Stomach (tissue), 4 donors: ENCODE measurements around the gene GAGE12G.
"Not testable (repeated sequence)": the region's sequence is repeated elsewhere in the genome, so short reads cannot be mapped to it uniquely, and the experiment has no call there.

Experiments
- POLR2A ChIP-seq, 4 donors: fragments of 450-650 bp; IDR thresholded peaks; one replicate each; pipeline ENCODE4 v1.6.1; 2016; ENCODE audit warnings: antibody characterized with exemption in 4 of 4, control low read depth in 2 of 4, mild to moderate bottlenecking in 1 of 4, moderate library complexity in 1 of 4
- POLR2AphosphoS5 ChIP-seq, 3 donors: sonication (generic); formaldehyde crosslinking; IDR thresholded peaks; one replicate each; pipeline ENCODE4 v1.6.1; 2016; ENCODE audit warnings: antibody characterized with exemption in 3 of 3
- TF ChIP-seq, protein P1 (sequence below), 7 experiments: fragments of 450-650 bp in 4 of 7; fragments of 200-600 bp in 3 of 7; sonication (generic) in 3 of 7; IDR thresholded peaks; one replicate each; pipeline ENCODE4 v1.5.1; 2016 to 2019; ENCODE audit warnings: antibody characterized with exemption in 7 of 7, control low read depth in 2 of 7, mild to moderate bottlenecking in 1 of 7

DNA sequence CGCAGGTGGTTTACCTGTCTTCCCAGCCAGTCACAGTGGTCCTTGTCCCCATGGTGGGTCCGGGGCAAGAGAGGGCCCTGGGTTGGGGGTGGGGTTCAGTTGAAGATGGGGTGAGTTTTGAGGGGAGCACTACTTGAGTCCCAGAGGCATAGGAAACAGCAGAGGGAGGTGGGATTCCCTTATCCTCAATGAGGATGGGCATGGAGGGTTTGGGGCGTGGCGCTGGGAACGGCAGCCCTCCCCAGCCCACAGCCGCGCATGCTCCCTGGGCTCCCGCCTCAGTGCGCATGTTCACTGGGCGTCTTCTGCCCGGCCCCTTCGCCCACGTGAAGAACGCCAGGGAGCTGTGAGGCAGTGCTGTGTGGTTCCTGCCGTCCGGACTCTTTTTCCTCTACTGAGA lies 28.8 kb upstream of the GAGE12G start, which contains the start of gene GAGE12D:
- TF ChIP-seq, protein P1, sequence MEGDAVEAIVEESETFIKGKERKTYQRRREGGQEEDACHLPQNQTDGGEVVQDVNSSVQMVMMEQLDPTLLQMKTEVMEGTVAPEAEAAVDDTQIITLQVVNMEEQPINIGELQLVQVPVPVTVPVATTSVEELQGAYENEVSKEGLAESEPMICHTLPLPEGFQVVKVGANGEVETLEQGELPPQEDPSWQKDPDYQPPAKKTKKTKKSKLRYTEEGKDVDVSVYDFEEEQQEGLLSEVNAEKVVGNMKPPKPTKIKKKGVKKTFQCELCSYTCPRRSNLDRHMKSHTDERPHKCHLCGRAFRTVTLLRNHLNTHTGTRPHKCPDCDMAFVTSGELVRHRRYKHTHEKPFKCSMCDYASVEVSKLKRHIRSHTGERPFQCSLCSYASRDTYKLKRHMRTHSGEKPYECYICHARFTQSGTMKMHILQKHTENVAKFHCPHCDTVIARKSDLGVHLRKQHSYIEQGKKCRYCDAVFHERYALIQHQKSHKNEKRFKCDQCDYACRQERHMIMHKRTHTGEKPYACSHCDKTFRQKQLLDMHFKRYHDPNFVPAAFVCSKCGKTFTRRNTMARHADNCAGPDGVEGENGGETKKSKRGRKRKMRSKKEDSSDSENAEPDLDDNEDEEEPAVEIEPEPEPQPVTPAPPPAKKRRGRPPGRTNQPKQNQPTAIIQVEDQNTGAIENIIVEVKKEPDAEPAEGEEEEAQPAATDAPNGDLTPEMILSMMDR (IDR thresholded peaks at IDR 0.05) = not testable (repeated sequence)
- TF ChIP-seq POLR2AphosphoS5, POLR2A (IDR thresholded peaks at IDR 0.05): not testable (repeated sequence)
